OCI-LY3 (cell line): ENCODE data around the gene WDR70.
A peak's percentile ranks its signal among the peaks of the same experiment; 100 is the strongest.

Experiments used
- H2AFZ ChIP-seq: fragments of 200-600, 300-600 bp; shearing (Covaris generic); 2 replicates; pipeline ENCODE4 v1.6.0; 2014; ENCODE audit warnings: antibody characterized with exemption, low read depth, low read length
- H3K27ac ChIP-seq: fragments of 200-600, 300-600 bp; sonication (generic); 2 replicates; pipeline ENCODE4 v1.5.1; 2014; ENCODE audit warnings: mild to moderate bottlenecking, low read length, moderate library complexity, mixed read lengths
- H3K27me3 ChIP-seq: fragments of 200-600, 300-600 bp; sonication (generic); 2 replicates; pipeline ENCODE4 v1.6.1; 2014; ENCODE audit warnings: low read depth, low read length, mixed read lengths
- H3K36me3 ChIP-seq: fragments of 200-600, 300-600 bp; sonication (generic); replicated peaks from 2 replicates; pipeline ENCODE3; 2014; ENCODE audit warnings: low read depth, low read length, mixed read lengths
- H3K4me1 ChIP-seq: fragments of 300-600, 200-600 bp; sonication (generic); 2 replicates; pipeline ENCODE4 v1.6.1; 2014; ENCODE audit warnings: low read length, mixed read lengths
- H3K4me2 ChIP-seq: fragments of 200-600, 300-600 bp; sonication (generic); 2 replicates; pipeline ENCODE4 v1.6.1; 2014; ENCODE audit warnings: low read length, mixed read lengths
- H3K4me3 ChIP-seq: fragments of 300-600, 200-600 bp; sonication (generic); 2 replicates; pipeline ENCODE4 v1.5.1; 2014; ENCODE audit warnings: antibody characterized with exemption, mild to moderate bottlenecking, low read length, moderate library complexity
- H3K79me2 ChIP-seq: fragments of 300-600, 200-600 bp; shearing (Covaris generic); 2 replicates; pipeline ENCODE4 v1.6.1; 2014; ENCODE audit warnings: mild to moderate bottlenecking, low read length, mixed read lengths
- H3K9ac ChIP-seq: fragments of 300-600, 200-600 bp; shearing (Covaris generic); 2 replicates; pipeline ENCODE4 v1.6.0; 2014; ENCODE audit warnings: mild to moderate bottlenecking, low read length, moderate library complexity
- H3K9me3 ChIP-seq: fragments of 200-600, 300-600 bp; shearing (Covaris generic); 2 replicates; pipeline ENCODE4 v1.6.1; 2014; ENCODE audit warnings: low read length, mixed read lengths; ENCODE audit not compliant: insufficient read depth
- H4K20me1 ChIP-seq: fragments of 200-600, 300-600 bp; sonication (generic); 2 replicates; pipeline ENCODE4 v1.6.1; 2016; ENCODE audit warnings: low read length, mixed read lengths; ENCODE audit not compliant: insufficient read depth
- EZH2phosphoT487 ChIP-seq: fragments of 200-600 bp; shearing (Covaris generic); IDR thresholded peaks from 2 replicates; pipeline ENCODE4 v1.6.1; 2018; ENCODE audit warnings: antibody characterized with exemption, mixed run types, low read depth
- TF ChIP-seq, protein P1 (sequence below): fragments of 200-600, 300-600 bp; sonication (generic); IDR thresholded peaks from 2 replicates; pipeline ENCODE4 v1.5.1; 2014; ENCODE audit warnings: antibody characterized with exemption, low read length, low read depth

The WDR70 gene

GRCh38 chr5:37554405-37554739, 175.3 kb downstream of the WDR70 start:
- no peak overlapping the region for H3K9ac ChIP-seq
- H3K4me3 ChIP-seq: no peak overlapping the region
- no peaks in the 10 kb centered on the region for H3K4me1 ChIP-seq
- H2AFZ ChIP-seq: no peak overlapping the region
- TF ChIP-seq, protein P1, sequence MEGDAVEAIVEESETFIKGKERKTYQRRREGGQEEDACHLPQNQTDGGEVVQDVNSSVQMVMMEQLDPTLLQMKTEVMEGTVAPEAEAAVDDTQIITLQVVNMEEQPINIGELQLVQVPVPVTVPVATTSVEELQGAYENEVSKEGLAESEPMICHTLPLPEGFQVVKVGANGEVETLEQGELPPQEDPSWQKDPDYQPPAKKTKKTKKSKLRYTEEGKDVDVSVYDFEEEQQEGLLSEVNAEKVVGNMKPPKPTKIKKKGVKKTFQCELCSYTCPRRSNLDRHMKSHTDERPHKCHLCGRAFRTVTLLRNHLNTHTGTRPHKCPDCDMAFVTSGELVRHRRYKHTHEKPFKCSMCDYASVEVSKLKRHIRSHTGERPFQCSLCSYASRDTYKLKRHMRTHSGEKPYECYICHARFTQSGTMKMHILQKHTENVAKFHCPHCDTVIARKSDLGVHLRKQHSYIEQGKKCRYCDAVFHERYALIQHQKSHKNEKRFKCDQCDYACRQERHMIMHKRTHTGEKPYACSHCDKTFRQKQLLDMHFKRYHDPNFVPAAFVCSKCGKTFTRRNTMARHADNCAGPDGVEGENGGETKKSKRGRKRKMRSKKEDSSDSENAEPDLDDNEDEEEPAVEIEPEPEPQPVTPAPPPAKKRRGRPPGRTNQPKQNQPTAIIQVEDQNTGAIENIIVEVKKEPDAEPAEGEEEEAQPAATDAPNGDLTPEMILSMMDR: no peak
- TF ChIP-seq EZH2phosphoT487: no peak
- no peaks in the 10 kb centered on the region for H3K27me3 ChIP-seq
- H3K4me2 ChIP-seq: no peak overlapping the region
- H3K27ac ChIP-seq: no peak overlapping the region
- H3K79me2 ChIP-seq: no peaks in the 10 kb centered on the region
- H3K36me3 ChIP-seq: no peaks in the 10 kb centered on the region
- H4K20me1 ChIP-seq: no peaks in the 10 kb centered on the region
- no peaks in the 10 kb centered on the region for H3K9me3 ChIP-seq

DNA sequence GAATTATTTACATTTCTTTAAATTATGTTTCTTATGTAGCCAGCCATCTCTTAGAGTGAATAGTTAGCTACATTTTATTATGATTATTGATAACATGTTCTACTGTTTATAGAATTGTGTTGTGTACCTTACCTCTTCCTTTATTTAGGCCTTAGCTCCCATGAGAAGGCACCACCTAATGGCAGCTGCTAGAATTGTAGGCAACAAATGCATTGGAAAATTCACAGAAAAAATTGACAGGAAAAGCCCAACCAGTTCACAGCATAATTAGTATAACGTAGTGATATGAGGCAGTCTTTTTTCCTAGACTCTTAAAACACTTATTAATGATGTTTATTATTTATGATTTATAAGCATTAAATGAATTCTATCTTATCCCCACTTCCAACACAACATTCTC, 175.8 kb downstream of the WDR70 start:
- Histone ChIP-seq H3K9ac (no peak overlapping the region), H3K27ac (no peak overlapping the region), H3K79me2 (no peaks in the 10 kb centered on the region), H2AFZ (no peak overlapping the region), H3K4me3 (no peak overlapping the region), H3K4me2 (no peak overlapping the region), H4K20me1 (no peaks in the 10 kb centered on the region), H3K36me3 (no peaks in the 10 kb centered on the region), H3K4me1 (no peaks in the 10 kb centered on the region), H3K9me3 (no peaks in the 10 kb centered on the region), H3K27me3 (no peaks in the 10 kb centered on the region)
- TF ChIP-seq EZH2phosphoT487: no peak
- TF ChIP-seq, protein P1: peak; percentile 61

- no peak for TF ChIP-seq EZH2phosphoT487
- TF ChIP-seq, protein P1: no peak
- no peaks in the 10 kb centered on the region for H4K20me1 ChIP-seq
- H3K4me1 ChIP-seq: no peaks in the 10 kb centered on the region
- no peaks in the 10 kb centered on the region for H3K9me3 ChIP-seq
- H3K4me2 ChIP-seq: no peak overlapping the region
- no peaks in the 10 kb centered on the region for H3K79me2 ChIP-seq
- no peak overlapping the region for H3K4me3 ChIP-seq
- no peak overlapping the region for H2AFZ ChIP-seq
- H3K36me3 ChIP-seq: no peaks in the 10 kb centered on the region
- no peak overlapping the region for H3K27ac ChIP-seq
- no peak overlapping the region for H3K9ac ChIP-seq
- no peaks in the 10 kb centered on the region for H3K27me3 ChIP-seq
Measured at GRCh38 chr5:37557734-37558293, 178.7 kb downstream of the WDR70 start.

GRCh38 chr5:37565062-37565670, 186.0 kb downstream of the WDR70 start:
- Histone ChIP-seq H3K4me2 (no peak overlapping the region), H4K20me1 (no peaks in the 10 kb centered on the region), H3K79me2 (no peaks in the 10 kb centered on the region), H3K27me3 (no peaks in the 10 kb centered on the region), H3K9me3 (no peaks in the 10 kb centered on the region), H3K4me1 (no peaks in the 10 kb centered on the region), H3K4me3 (no peak overlapping the region), H3K9ac (no peak overlapping the region), H3K36me3 (no peaks in the 10 kb centered on the region), H2AFZ (no peak overlapping the region), H3K27ac (no peak overlapping the region)
- TF ChIP-seq, protein P1: no peak
